H1 (cell line): ENCODE data around the gene TMEM185A. TPM values are rescaled to one million over a fixed set of nuclear protein-coding genes. Genes with fewer than 3 reads are reported as not detected.

ENCODE experiments used
- CTCF ChIA-PET: fragments of 300-600 bp; sonication (Branson Sonifier 250); formaldehyde crosslinking; loops from one replicate; lab custom pipeline; 2021; ENCODE audit not compliant: partially characterized antibody; lab: Charles Lee
- POLR2A ChIA-PET: fragments of 300-600 bp; sonication (Branson Sonifier 250); formaldehyde crosslinking; loops from one replicate; lab custom pipeline; 2021; ENCODE audit warnings: inconsistent platforms; ENCODE audit not compliant: partially characterized antibody; lab: Charles Lee
- DNase-seq, 2 experiments: peaks; one replicate each; pipeline versions ENCODE4 v3.0.0 to v3.0.0-alpha.2; 2010 to 2022; ENCODE audit warnings: low spot score in 2 of 2, low read depth in 1 of 2, mixed read lengths in 1 of 2
- FAIRE-seq: peaks from 2 replicates; lab custom pipeline; 2011; peaks lifted over from hg19 to GRCh38; lab: Jason Lieb, UNC
- H2AFZ ChIP-seq: 2 replicates; pipeline ENCODE4 v1.8.1; 2012; ENCODE audit warnings: low read length, inconsistent platforms
- H2AK5ac ChIP-seq: 2 replicates; pipeline ENCODE4 v1.6.1; 2013; ENCODE audit warnings: low read depth, low read length
- H2BK120ac ChIP-seq: replicated peaks from 2 replicates; pipeline ENCODE3; 2013; ENCODE audit warnings: low read depth, low read length, inconsistent platforms
- H2BK12ac ChIP-seq: 2 replicates; pipeline ENCODE4 v1.6.1; 2013; ENCODE audit warnings: low read depth, low read length
- H2BK15ac ChIP-seq: 2 replicates; pipeline ENCODE4 v1.6.1; 2013; ENCODE audit warnings: low read length
- H2BK20ac ChIP-seq: 2 replicates; pipeline ENCODE4 v1.6.1; 2013; ENCODE audit warnings: low read length
- H2BK5ac ChIP-seq: 2 replicates; pipeline ENCODE4 v1.6.1; 2013; ENCODE audit warnings: low read depth, low read length
- H3K14ac ChIP-seq: 2 replicates; pipeline ENCODE4 v1.6.1; 2013; ENCODE audit warnings: inconsistent platforms; ENCODE audit not compliant: insufficient read length
- H3K18ac ChIP-seq: 2 replicates; pipeline ENCODE4 v1.6.1; 2013; ENCODE audit warnings: low read length; ENCODE audit errors: extremely low read depth
- H3K23ac ChIP-seq: 2 replicates; pipeline ENCODE4 v1.6.1; 2013; ENCODE audit warnings: inconsistent platforms; ENCODE audit not compliant: insufficient read length
- H3K23me2 ChIP-seq: 2 replicates; pipeline ENCODE4 v1.6.1; 2013; ENCODE audit warnings: low read depth, low read length
- H3K27ac ChIP-seq: 2 replicates; pipeline ENCODE4 v1.6.1; 2011; ENCODE audit warnings: low read depth, low read length, inconsistent platforms
- H3K27me3 ChIP-seq, 4 experiments: replicated peaks in 1 of 4; 1 replicate in 1 of 4; 2 replicates in 3 of 4; pipeline versions ENCODE4 v1.6.1 to v1.8.1; 2011 to 2013; ENCODE audit warnings: low read length in 3 of 4, mild to moderate bottlenecking in 3 of 4, inconsistent platforms in 2 of 4, mixed read lengths in 2 of 4, moderate library complexity in 1 of 4; ENCODE audit not compliant: control insufficient read depth in 3 of 4, insufficient read depth in 3 of 4; ENCODE audit errors: extremely low read depth in 1 of 4
- H3K36me3 ChIP-seq, 4 experiments: 2 replicates each; pipeline versions ENCODE4 v1.6.1 to v1.8.1; 2011 to 2013; ENCODE audit warnings: mild to moderate bottlenecking in 4 of 4, low read length in 3 of 4, moderate library complexity in 2 of 4, control low read depth in 1 of 4, inconsistent platforms in 1 of 4; ENCODE audit not compliant: insufficient read depth in 4 of 4, control insufficient read depth in 2 of 4
- H3K4ac ChIP-seq: replicated peaks from 2 replicates; pipeline ENCODE3; 2013; ENCODE audit warnings: low read length, low read depth, mixed read lengths, inconsistent platforms; ENCODE audit not compliant: insufficient read length
- H3K4me1 ChIP-seq, 4 experiments: replicated peaks in 1 of 4; 1 replicate in 1 of 4; 2 replicates in 3 of 4; pipeline versions ENCODE4 v1.6.1 to v1.8.1; 2011 to 2013; ENCODE audit warnings: low read length in 3 of 4, inconsistent platforms in 2 of 4, mixed read lengths in 1 of 4; ENCODE audit not compliant: insufficient read depth in 4 of 4, control insufficient read depth in 3 of 4
- H3K4me2 ChIP-seq, 2 experiments: 2 replicates each; pipeline versions ENCODE4 v1.6.1 to v1.8.1; 2011 to 2013; ENCODE audit warnings: low read depth in 2 of 2, low read length in 2 of 2, control low read depth in 1 of 2, inconsistent platforms in 1 of 2, mild to moderate bottlenecking in 1 of 2; ENCODE audit not compliant: insufficient read depth in 1 of 2
- H3K4me3 ChIP-seq, 4 experiments: fragments of 200-600, 300-600 bp in 1 of 4; sonication (generic), shearing (Covaris generic), sonication (Bioruptor Twin) in 1 of 4; 2 replicates each; pipeline versions ENCODE4 v1.5.1 to v1.8.1; 2011 to 2016; ENCODE audit warnings: low read length in 4 of 4, low read depth in 3 of 4, control low read depth in 2 of 4, inconsistent platforms in 2 of 4, mild to moderate bottlenecking in 2 of 4, mixed read lengths in 1 of 4, moderate library complexity in 1 of 4; ENCODE audit not compliant: insufficient read depth in 2 of 4; ENCODE audit errors: extremely low read depth in 1 of 4
- H3K56ac ChIP-seq: replicated peaks from 2 replicates; pipeline ENCODE3; 2013; ENCODE audit warnings: low read depth, mild to moderate bottlenecking, mixed read lengths, low read length, inconsistent platforms; ENCODE audit not compliant: insufficient read length
- H3K79me1 ChIP-seq: 2 replicates; pipeline ENCODE4 v1.6.1; 2013; ENCODE audit warnings: low read depth, low read length, control low read depth
- H3K79me2 ChIP-seq, 2 experiments: 2 replicates each; pipeline versions ENCODE4 v1.6.1 to v1.8.1; 2012 to 2013; ENCODE audit warnings: low read length in 2 of 2, mild to moderate bottlenecking in 2 of 2, inconsistent platforms in 1 of 2; ENCODE audit not compliant: insufficient read depth in 2 of 2, control insufficient read depth in 1 of 2
- H3K9ac ChIP-seq, 4 experiments: replicated peaks in 1 of 4; 1 replicate in 1 of 4; 2 replicates in 3 of 4; pipeline versions ENCODE4 v1.6.1 to v1.8.1; 2011 to 2013; ENCODE audit warnings: low read depth in 3 of 4, low read length in 3 of 4, control low read depth in 2 of 4, mild to moderate bottlenecking in 2 of 4, moderate library complexity in 2 of 4, inconsistent platforms in 1 of 4; ENCODE audit errors: extremely low read depth in 1 of 4
- H3K9me3 ChIP-seq, 2 experiments: 2 replicates each; pipeline versions ENCODE4 v1.6.1 to v1.8.1; 2012 to 2013; ENCODE audit warnings: mild to moderate bottlenecking in 2 of 2, moderate library complexity in 2 of 2, control low read depth in 1 of 2, inconsistent platforms in 1 of 2, low read depth in 1 of 2, low read length in 1 of 2, mixed read lengths in 1 of 2; ENCODE audit not compliant: insufficient read depth in 2 of 2
- H4K20me1 ChIP-seq, 2 experiments: replicated peaks in 1 of 2; 2 replicates each; pipeline versions ENCODE3 to v1.8.1; 2011 to 2013; ENCODE audit warnings: inconsistent platforms in 2 of 2, low read length in 2 of 2, mild to moderate bottlenecking in 1 of 2; ENCODE audit not compliant: insufficient read depth in 2 of 2, control insufficient read depth in 1 of 2
- H4K5ac ChIP-seq: 2 replicates; pipeline ENCODE4 v1.6.1; 2013; ENCODE audit warnings: low read length, low read depth, mixed read lengths, inconsistent platforms; ENCODE audit not compliant: insufficient read length
- H4K8ac ChIP-seq: 2 replicates; pipeline ENCODE4 v1.8.0; 2013; ENCODE audit warnings: mild to moderate bottlenecking, moderate library complexity, low read length, inconsistent platforms; ENCODE audit not compliant: insufficient read depth; ENCODE audit errors: extremely low read depth
- H4K91ac ChIP-seq: replicated peaks from 2 replicates; pipeline ENCODE3; 2013; ENCODE audit warnings: low read length, mixed read lengths, inconsistent platforms; ENCODE audit not compliant: insufficient read length
- HDAC2 ChIP-seq, 2 experiments: fragments of 300-600 bp in 1 of 2; sonication (generic) in 1 of 2; IDR thresholded peaks; 2 replicates each; pipeline ENCODE4 v1.6.1; 2011 to 2012; ENCODE audit warnings: low read depth in 2 of 2, low read length in 2 of 2, mild to moderate bottlenecking in 2 of 2, moderate library complexity in 2 of 2, borderline replicate concordance in 1 of 2, inconsistent platforms in 1 of 2
- HDAC6 ChIP-seq: IDR thresholded peaks from one replicate; pipeline ENCODE4 v1.7.1; 2012; ENCODE audit warnings: low read depth, mild to moderate bottlenecking, inconsistent platforms, low read length, moderate library complexity
- MAX ChIP-seq: IDR thresholded peaks from 2 replicates; pipeline ENCODE4 v1.6.1; 2012; ENCODE audit warnings: inconsistent platforms
- NRF1 ChIP-seq: IDR thresholded peaks from 2 replicates; pipeline ENCODE4 v1.6.1; 2011; ENCODE audit warnings: mild to moderate bottlenecking, low read depth, low read length, improper control_type of control experiment
- RFX5 ChIP-seq: IDR thresholded peaks from 2 replicates; pipeline ENCODE4 v1.6.1; 2011; ENCODE audit warnings: low read depth, low read length, improper control_type of control experiment, borderline replicate concordance
- SAP30 ChIP-seq: fragments of 300-600 bp; sonication (generic); IDR thresholded peaks from 2 replicates; pipeline ENCODE4 v1.7.1; 2012; ENCODE audit warnings: low read length, moderate library complexity, mild to moderate bottlenecking, inconsistent platforms; ENCODE audit not compliant: insufficient read depth, insufficient replicate concordance
- TAF1 ChIP-seq: IDR thresholded peaks from 2 replicates; pipeline ENCODE4 v1.6.1; 2011; ENCODE audit warnings: mild to moderate bottlenecking, low read depth, low read length
- WGBS, 2 experiments: shearing (Covaris generic) in 1 of 2; methylation state at CpG; one replicate each; pipeline versions ENCODE4 v1.1.6 to v1.1.7; 2013 to 2015; ENCODE audit warnings: low lambda C conversion rate in 2 of 2, mixed read lengths in 2 of 2, inconsistent platforms in 1 of 2, low coverage in 1 of 2, missing lambda C conversion rate in 1 of 2; ENCODE audit not compliant: insufficient replicate concordance in 2 of 2, insufficient coverage in 1 of 2, insufficient read length in 1 of 2; ENCODE audit errors: extremely low coverage in 1 of 2, missing lambda C conversion rate in 1 of 2; 5-methylcytosine and 5-hydroxymethylcytosine counted together
- long read RNA-seq, 2 experiments: library from RNA in 1 of 2; library from capped mRNA in 1 of 2; stranded (forward); transcript quantifications; one replicate each; pipeline ENCODE4 v2.0.0, GENCODE V29; 2021; ENCODE audit warnings: inconsistent platforms in 1 of 2
- polyA minus RNA-seq, 3 experiments: library from RNA; depleted of rRNA, polyadenylated mRNA; stranded (reverse); fragments of >200 nt; gene quantifications; 1 replicate in 2 of 3; 2 replicates in 1 of 3; pipeline ENCODE4 v1.2.3, GENCODE V29; 2011
- polyA plus RNA-seq, 7 experiments: library from polyadenylated mRNA; depleted of rRNA in 3 of 7; stranded (reverse) in 5 of 7; unstranded in 2 of 7; fragments of >200 nt in 5 of 7; fragments of 200-250 nt in 2 of 7; gene quantifications; 1 replicate in 5 of 7; 2 replicates in 1 of 7; 4 replicates in 1 of 7; pipeline versions ENCODE4 v1.2.1 to v1.2.3, GENCODE V29; 2011 to 2013; ENCODE audit warnings: missing spikeins in 2 of 7, mixed read lengths in 2 of 7
- total RNA-seq: library from RNA; stranded (reverse); fragmentation: NEBNext Ultra II Directional; extraction: Animal tissue kit (Norgen Biotek cat#: 25700); gene quantifications from 2 replicates; pipeline ENCODE4 v1.2.1, GENCODE V29; 2021

The TMEM185A gene
- total RNA-seq (15.0 and 20.8 TPM in 2 replicates), polyA plus RNA-seq (2011; rRNA removed) (20.8 and 26.5 TPM in 2 replicates), polyA minus RNA-seq (2011; rRNA and poly(A)+ RNA removed) (26.7 and 34.6 TPM in 2 replicates)
- polyA plus RNA-seq (2011; cell fraction: cytosol; rRNA removed) = 18.3 TPM
- polyA plus RNA-seq (2011; cell fraction: nucleus; rRNA removed) = 17.6 TPM
- 17.0 to 19.0 TPM (median 18.3 TPM) in 4 replicates for polyA plus RNA-seq (2012, experiment 1 of 2)
- 10.9 TPM for polyA plus RNA-seq (2012, experiment 2 of 2)
- polyA plus RNA-seq (2013, experiment 1 of 2) = 20.0 TPM
- 20.8 TPM for polyA plus RNA-seq (2013, experiment 2 of 2)
- 12.8 TPM for polyA minus RNA-seq (2011; cell fraction: cytosol; rRNA and poly(A)+ RNA removed)
- polyA minus RNA-seq (2011; cell fraction: nucleus; rRNA and poly(A)+ RNA removed) = 19.6 TPM
- long read RNA-seq, experiment 1, transcript TMEM185A-207 (7 exons, 2,840 nt) = major isoform, 12 of 17 reads
- long read RNA-seq, experiment 1, partial matches to known transcripts = 1 of 17 reads
- long read RNA-seq, experiment 1, other reads (novel, unspliced or antisense) = 3 of 17 reads
- long read RNA-seq, experiment 2, partial matches to known transcripts = 1 of 10 reads
- long read RNA-seq, experiment 2, other reads (novel, unspliced or antisense) = 5 of 10 reads

- Histone ChIP-seq H4K5ac (no peak within 1 kb of the TSS), H3K56ac (peak within 1 kb of the TSS; percentile 46), H4K8ac (peak within 1 kb of the TSS; percentile 79; the same call in 1 of the 2 replicates), H4K20me1 (peaks cover 2 to 3% of the 10 kb centered on the region in 2 experiments), H3K79me2 (peaks cover 0 to 27% of the 10 kb centered on the region in 2 experiments; a peak in 2 of 4 replicates), H4K91ac (no peak within 1 kb of the TSS), H3K18ac (no peak within 1 kb of the TSS), H3K14ac (no peak within 1 kb of the TSS), H3K4me2 (peak within 1 kb of the TSS; percentile 73 to 83), H2AFZ (peak within 1 kb of the TSS; percentile 81), H3K4me1 (peaks cover 0 to 11% (median 2%) of the 10 kb centered on the region in 4 experiments; a peak in 3 of 7 replicates), H3K9ac (peak within 1 kb of the TSS; percentile 25 to 63 (median 45)), H2BK120ac (no peak within 1 kb of the TSS), H2AK5ac (no peak within 1 kb of the TSS), H3K79me1 (no peaks in the 10 kb centered on the region), H2BK15ac (no peak within 1 kb of the TSS), H3K27me3 (peaks cover 3 to 19% (median 8%) of the 10 kb centered on the region in 4 experiments; a peak in 5 of 7 replicates), H3K9me3 (no peaks in the 10 kb centered on the region), H3K36me3 (no peaks in the 10 kb centered on the region), H3K23ac (no peak within 1 kb of the TSS), H3K4ac (no peak within 1 kb of the TSS), H2BK20ac (no peak within 1 kb of the TSS), H3K23me2 (peaks cover 4% of the 10 kb centered on the region; the same call in 1 of the 2 replicates), H3K4me3 (peak within 1 kb of the TSS; percentile 55 to 84 (median 68)), H3K27ac (no peak within 1 kb of the TSS; the same call in 1 of the 2 replicates), H2BK12ac (no peak within 1 kb of the TSS), H2BK5ac (no peak within 1 kb of the TSS)
- DNase-seq (peak; percentile 13 to 73), FAIRE-seq (no peak)
- ChIA-PET CTCF (no interaction called here), POLR2A (no interaction called here)
- WGBS, 2 experiments = 10% methylated on average over 6 of the region's 102 CpGs; no CpG with 5 or more reads in 1 of the 2 experiments
- TF ChIP-seq HDAC2 (IDR thresholded peaks at IDR 0.05; ENCODE audit: borderline replicate concordance in 1 of 2, low read depth in 2 of 2, low read length in 2 of 2) (no peak), MAX (peak; percentile 28; the same call in 1 of the 2 replicates), SAP30 (peak; percentile 68), TAF1 (peak; percentile 43; the same call in 1 of the 2 replicates), NRF1 (peak; percentile 53), HDAC6 (no peak), RFX5 (no peak)
These were observed at the start of gene TMEM185A for GRCh38 chrX:149631234-149632165. Gene TMEM185A, minus strand, starts transcription at chrX:149631792. Its CDS starts 212 bp downstream, at chrX:149631580.
